OCI-LY3 (cell line): ENCODE results near the gene EXOSC10.

Source experiments
- CTCF ChIP-seq: fragments of 200-600, 300-600 bp; sonication (generic); IDR thresholded peaks from 2 replicates; pipeline ENCODE4 v1.5.1; 2014; ENCODE audit warnings: antibody characterized with exemption, low read length, low read depth
- EZH2phosphoT487 ChIP-seq: fragments of 200-600 bp; shearing (Covaris generic); IDR thresholded peaks from 2 replicates; pipeline ENCODE4 v1.6.1; 2018; ENCODE audit warnings: antibody characterized with exemption, mixed run types, low read depth

GRCh38 chr1:11080931-11081330 is 18.7 kb downstream of the EXOSC10 start:
- TF ChIP-seq CTCF: no peak
- no peak for TF ChIP-seq EZH2phosphoT487
